ENCODE data around the gene JAG1. TPM values are rescaled to one million over a fixed set of nuclear protein-coding genes. Genes with fewer than 3 reads are reported as not detected.

JAG1 gene
- total and polyA plus RNA-seq, 2 of the 4 experiments (the other 2 are of a cell fraction) = 10.2 to 22.6 TPM

DNA sequence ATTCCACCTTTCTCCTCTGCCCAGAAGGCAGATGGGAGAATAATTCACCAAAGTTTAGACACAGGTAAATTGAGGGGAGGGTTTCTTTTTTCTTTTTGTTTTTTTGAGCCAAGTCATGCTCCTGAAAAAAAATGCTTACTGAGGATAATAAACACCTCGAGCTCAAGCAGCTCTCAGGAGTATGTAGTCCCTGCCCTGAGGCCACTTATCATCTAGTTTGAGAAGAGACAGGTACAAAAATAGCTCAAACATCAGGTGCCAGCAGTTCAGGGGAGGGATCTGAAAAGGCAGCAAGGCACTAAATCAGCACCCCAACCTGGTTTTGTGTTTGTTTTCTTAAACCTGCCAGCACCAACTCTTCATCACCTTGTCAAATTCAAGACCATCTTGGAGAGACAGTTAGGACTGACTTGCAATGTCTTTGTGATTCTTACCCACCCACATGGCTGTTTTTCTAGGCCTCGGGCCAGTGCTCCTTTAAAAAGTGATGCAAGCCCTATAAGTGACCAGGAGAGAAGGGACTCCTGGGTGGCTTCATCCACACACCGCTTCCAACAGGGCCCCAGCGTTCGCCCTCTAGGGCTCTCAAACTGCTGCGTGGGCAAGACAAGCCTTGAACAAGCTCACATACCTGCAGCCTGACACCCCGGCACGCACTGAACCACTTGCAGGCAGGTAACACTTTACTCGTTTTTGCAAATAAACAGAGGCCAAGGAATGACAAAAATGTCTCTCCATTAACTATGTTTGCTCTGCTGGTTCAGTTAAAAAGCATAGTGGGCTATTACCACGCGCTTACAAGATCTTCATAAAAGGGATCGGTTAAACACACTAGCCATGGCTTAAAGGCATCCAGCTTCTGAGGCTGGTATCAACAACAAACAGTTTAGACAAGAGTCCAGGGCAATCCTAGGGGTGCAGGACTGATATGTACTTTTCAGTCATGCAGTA is 13.9 kb downstream of the JAG1 start:
- peaks cover 7% of the 10 kb centered on the region for H3K4me1 ChIP-seq (ENCODE audit: control insufficient read depth, insufficient read depth, low read length)
- H2AFZ ChIP-seq (replicated peaks; ENCODE audit: low read length, poor library complexity) = no peak overlapping the region
- H3K4ac ChIP-seq (ENCODE audit: low read depth, low read length) = no peak overlapping the region
- no peak overlapping the region; a peak in 1 of 4 replicates for H4K8ac ChIP-seq (ENCODE audit: low read depth in 2 of 2, low read length in 2 of 2)
- no peak overlapping the region for H2BK5ac ChIP-seq (ENCODE audit: low read depth, low read length, poor library complexity, severe bottlenecking)
- H3K9me1 ChIP-seq (ENCODE audit: insufficient read depth, low read length) = peaks cover 28% of the 10 kb centered on the region; the same call in 1 of the 2 replicates
- H2AK5ac ChIP-seq (ENCODE audit: low read depth, low read length) = no peak overlapping the region
- H3K4me2 ChIP-seq (ENCODE audit: low read depth, low read length) = no peak overlapping the region
- no peak overlapping the region for H3K23ac ChIP-seq (ENCODE audit: low read depth, low read length)
- H3K79me1 ChIP-seq (ENCODE audit: low read depth in 1 of 2, low read length in 2 of 2) = peaks cover 30 to 60% of the 10 kb centered on the region in 2 experiments
- WGBS, 2 experiments (ENCODE audit: extremely low coverage in 2 of 2, insufficient read length in 1 of 2) = 81% methylated on average over 4 of the region's 12 CpGs; no CpG with 5 or more reads in 1 of the 2 experiments
- H3K9ac ChIP-seq (ENCODE audit: low read depth, low read length) = no peak overlapping the region
- ChIA-PET POLR2A (ENCODE audit: unreplicated experiment) (no interaction called here), CTCF (interaction anchor here (0.8 to 1.5 kb wide), 3 partner anchors 11 to 108 kb away, joined by 3 to 9 read pairs (median 6); no protein-coding TSS in a partner anchor)
- peak; percentile 22; the same call in 1 of the 2 replicates for TF ChIP-seq MAFK (IDR thresholded peaks at IDR 0.05; ENCODE audit: low read depth, low read length)
- TF ChIP-seq CEBPB (IDR thresholded peaks at IDR 0.05; ENCODE audit: low read depth, low read length) = no peak
- TF ChIP-seq BHLHE40 (IDR thresholded peaks at IDR 0.05; ENCODE audit: low read depth, low read length) = no peak
- TF ChIP-seq, protein P1, sequence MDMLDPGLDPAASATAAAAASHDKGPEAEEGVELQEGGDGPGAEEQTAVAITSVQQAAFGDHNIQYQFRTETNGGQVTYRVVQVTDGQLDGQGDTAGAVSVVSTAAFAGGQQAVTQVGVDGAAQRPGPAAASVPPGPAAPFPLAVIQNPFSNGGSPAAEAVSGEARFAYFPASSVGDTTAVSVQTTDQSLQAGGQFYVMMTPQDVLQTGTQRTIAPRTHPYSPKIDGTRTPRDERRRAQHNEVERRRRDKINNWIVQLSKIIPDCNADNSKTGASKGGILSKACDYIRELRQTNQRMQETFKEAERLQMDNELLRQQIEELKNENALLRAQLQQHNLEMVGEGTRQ (IDR thresholded peaks at IDR 0.05; ENCODE audit: low read depth, low read length) = no peak
- no peak for TF ChIP-seq FOS (IDR thresholded peaks at IDR 0.05; ENCODE audit: low read depth, low read length)
- no peak for TF ChIP-seq MAZ (IDR thresholded peaks at IDR 0.05; ENCODE audit: borderline replicate concordance, low read depth, low read length)
- no peak for TF ChIP-seq POLR2A (IDR thresholded peaks at IDR 0.05; ENCODE audit: low read depth, low read length)
- no peaks in the 10 kb centered on the region for H3K27me3 ChIP-seq (ENCODE audit: control insufficient read depth, insufficient read depth, low read length)
- peak overlapping the region; percentile 22; the same call in 1 of the 2 replicates for H3K14ac ChIP-seq (replicated peaks; ENCODE audit: low read depth, low read length)
- no peak overlapping the region for H4K91ac ChIP-seq (ENCODE audit: insufficient read depth, low read depth, low read length)
- DNase-seq = no peak
- no peak overlapping the region for H2BK120ac ChIP-seq (ENCODE audit: low read depth, low read length)
- dilution Hi-C loops (cut with HindIII; ENCODE audit: low sequenced_read_pairs, unreplicated experiment) (loop anchor here (25.0 kb wide), 1 partner anchor 877 kb away; no protein-coding TSS in a partner anchor), in situ Hi-C loops (cut with MboI; ENCODE audit: low sequenced_read_pairs) (loop anchor here (10.0 kb wide), 1 partner anchor 615 kb away; no protein-coding TSS in a partner anchor), intact Hi-C loops (cut with micrococcal nuclease) (loop anchor here (10.0 kb wide), 2 partner anchors 685 to 1045 kb away; no protein-coding TSS in a partner anchor)
- BruUV-seq (replicated peaks) = no TSS peak
- no peak overlapping the region for H2AK9ac ChIP-seq (replicated peaks; ENCODE audit: low read depth, low read length, poor library complexity)
- no peaks in the 10 kb centered on the region for H3K9me3 ChIP-seq (ENCODE audit: control insufficient read depth, insufficient read depth, low read length)
- no peak overlapping the region for H3K4me3 ChIP-seq (ENCODE audit: insufficient read depth, low read depth, low read length)
- H4K20me1 ChIP-seq (ENCODE audit: insufficient read depth, low read length) = peaks cover 20% of the 10 kb centered on the region; the same call in 1 of the 2 replicates
- H3K56ac ChIP-seq (ENCODE audit: extremely low read depth, insufficient read depth, low read length) = no peak overlapping the region
- no peak overlapping the region for H3K18ac ChIP-seq (ENCODE audit: low read depth, low read length)
- H3K36me3 ChIP-seq (ENCODE audit: control insufficient read depth, insufficient read depth, low read length) = peaks cover 72% of the 10 kb centered on the region
- no peak overlapping the region for H2BK20ac ChIP-seq (ENCODE audit: low read depth, low read length)
- no peak overlapping the region for H4K5ac ChIP-seq (ENCODE audit: low read depth, low read length)
- no peak overlapping the region for H3K27ac ChIP-seq (ENCODE audit: insufficient read depth, low read length)
- no peak overlapping the region for H2BK15ac ChIP-seq (ENCODE audit: low read depth, low read length)
- ATAC-seq (ENCODE audit: low read depth) = no peak

Measured in IMR-90 (cell line).